Esophagus muscularis mucosa (tissue), 4 donors: ENCODE data around the gene MAGI3.

Experiments used
- CTCF ChIP-seq, 3 experiments: fragments of 200-600 bp in 2 of 3; fragments of 450-650 bp in 1 of 3; sonication (generic) in 2 of 3; IDR thresholded peaks; one replicate each; pipeline ENCODE4 v1.5.1; 2017 to 2019; ENCODE audit warnings: antibody characterized with exemption in 3 of 3, mild to moderate bottlenecking in 2 of 3, moderate library complexity in 1 of 3
- EP300 ChIP-seq: sonication (generic); formaldehyde crosslinking; IDR thresholded peaks from one replicate; pipeline ENCODE4 v1.6.1; 2017; ENCODE audit warnings: antibody characterized with exemption
- POLR2A ChIP-seq: fragments of 450-650 bp; IDR thresholded peaks from one replicate; pipeline ENCODE4 v1.6.1; 2017; ENCODE audit warnings: antibody characterized with exemption, moderate library complexity, mild to moderate bottlenecking, low read depth
- POLR2AphosphoS5 ChIP-seq, 2 donors: sonication (generic); formaldehyde crosslinking; IDR thresholded peaks; one replicate each; pipeline ENCODE4 v1.6.1; 2017; ENCODE audit warnings: antibody characterized with exemption in 2 of 2

DNA sequence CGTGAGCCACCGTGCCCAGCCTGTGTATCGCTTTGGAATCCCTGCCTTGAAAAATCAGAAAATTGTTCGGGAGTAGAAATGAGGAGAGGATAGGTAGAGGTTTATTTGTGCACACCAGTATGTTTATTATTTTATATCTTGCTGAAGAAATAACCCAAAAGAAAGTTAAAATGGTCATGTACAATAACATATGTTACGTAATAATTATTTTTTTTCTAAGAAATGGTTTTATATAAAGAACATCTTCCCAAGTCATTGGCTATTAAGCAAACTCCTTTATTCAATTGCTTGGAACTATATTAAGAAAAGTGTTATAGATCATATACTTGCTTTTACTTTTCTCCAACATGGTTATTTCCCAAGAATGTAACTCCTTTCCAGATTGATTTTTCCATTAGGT is 197.2 kb downstream of the MAGI3 start:
- no peak for TF ChIP-seq POLR2A
- TF ChIP-seq CTCF (IDR thresholded peaks at IDR 0.05), result no peak
- TF ChIP-seq POLR2AphosphoS5 (IDR thresholded peaks at IDR 0.05), result no peak
- TF ChIP-seq EP300, result no peak
